HG02610 (cell line): ENCODE results near the gene MRAP2.
"Not testable (repeated sequence)": the region's sequence is repeated elsewhere in the genome, so short reads cannot be mapped to it uniquely, and the experiment has no call there.

Experiments used
- ATAC-seq: cut with Tn5 transposase; IDR thresholded peaks from one replicate; pipeline ENCODE4 v1.9.1; 2021; ENCODE audit warnings: mild to moderate bottlenecking, moderate library complexity; ENCODE audit not compliant: unreplicated experiment

MRAP2 gene

DNA sequence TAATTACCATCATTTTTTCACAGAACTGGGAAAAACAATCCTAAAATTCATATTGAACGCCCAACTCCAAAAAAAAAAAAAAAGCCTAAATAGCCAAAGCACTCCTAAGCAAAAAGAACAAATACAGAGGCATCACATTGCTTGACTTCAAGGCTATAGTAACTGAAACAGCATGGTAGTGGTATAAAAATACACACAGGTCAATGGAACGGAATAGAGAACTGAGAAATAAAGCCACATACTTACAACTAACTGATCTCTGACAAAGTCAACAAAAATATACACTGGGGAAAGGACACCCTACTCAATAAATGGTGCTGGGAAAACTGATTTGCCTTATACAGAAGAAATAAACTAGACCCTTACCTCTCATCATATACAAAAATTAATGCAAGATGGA lies 89.6 kb downstream of the MRAP2 start:
- no peak for ATAC-seq

DNA sequence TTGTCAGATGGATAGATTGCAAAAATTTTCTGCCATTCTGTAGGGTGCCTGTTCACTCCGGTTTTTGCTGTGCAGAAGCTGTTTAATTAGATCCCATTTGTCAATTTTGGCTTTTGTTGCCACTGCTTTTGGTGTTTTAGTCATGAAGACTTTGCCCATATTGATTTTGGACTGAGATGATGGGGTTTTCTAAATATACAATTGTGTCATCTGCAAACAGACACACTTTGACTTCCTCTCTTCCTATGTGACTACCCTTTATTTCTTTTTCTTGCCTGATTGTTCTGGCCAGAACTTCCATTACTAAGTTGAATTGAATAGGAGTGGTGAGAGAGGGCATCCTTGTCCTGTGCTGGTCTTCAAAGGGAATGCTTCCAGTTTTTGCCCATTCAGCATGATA lies 96.0 kb downstream of the MRAP2 start:
- not testable (repeated sequence) for ATAC-seq

DNA sequence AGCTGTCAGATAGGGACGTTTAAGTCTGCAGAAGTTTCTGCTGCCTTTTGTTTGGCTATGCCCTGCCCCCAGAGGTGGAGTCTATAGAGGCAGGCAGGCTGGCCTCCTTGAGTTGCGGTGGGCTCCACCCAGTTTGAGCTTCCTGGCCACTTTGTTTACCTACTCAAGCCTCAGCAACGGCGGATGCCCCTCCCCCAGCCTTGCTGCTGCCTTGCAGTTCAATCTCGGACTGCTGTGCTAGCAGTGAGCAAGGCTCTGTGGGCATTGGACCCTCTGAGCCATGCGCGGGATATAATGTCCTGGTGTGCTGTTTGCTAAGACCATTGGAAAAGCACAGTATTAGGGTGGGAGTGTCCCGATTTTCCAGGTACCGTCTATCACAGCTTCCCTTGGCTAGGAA lies 99.8 kb downstream of the MRAP2 start:
- not testable (repeated sequence) for ATAC-seq

DNA sequence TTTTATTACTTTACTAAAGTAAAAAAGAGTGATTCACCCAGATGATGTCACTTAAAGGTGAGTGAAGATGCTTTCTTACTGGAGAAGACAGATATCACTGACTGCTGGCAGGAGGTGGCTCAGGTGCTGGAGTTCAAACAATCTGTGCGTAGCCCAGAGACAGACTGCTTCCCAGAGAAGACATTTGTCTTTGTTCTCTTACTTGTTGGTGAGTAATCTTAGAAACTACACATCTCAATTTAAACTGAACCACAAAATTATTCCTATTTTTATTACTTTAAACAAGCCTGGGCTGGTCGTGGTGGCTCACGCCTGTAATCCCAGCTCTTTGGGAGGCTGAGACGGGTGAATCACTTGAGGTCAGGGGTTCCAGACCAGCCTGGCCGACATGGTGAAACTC lies 101.7 kb downstream of the MRAP2 start:
- ATAC-seq, result no peak

DNA sequence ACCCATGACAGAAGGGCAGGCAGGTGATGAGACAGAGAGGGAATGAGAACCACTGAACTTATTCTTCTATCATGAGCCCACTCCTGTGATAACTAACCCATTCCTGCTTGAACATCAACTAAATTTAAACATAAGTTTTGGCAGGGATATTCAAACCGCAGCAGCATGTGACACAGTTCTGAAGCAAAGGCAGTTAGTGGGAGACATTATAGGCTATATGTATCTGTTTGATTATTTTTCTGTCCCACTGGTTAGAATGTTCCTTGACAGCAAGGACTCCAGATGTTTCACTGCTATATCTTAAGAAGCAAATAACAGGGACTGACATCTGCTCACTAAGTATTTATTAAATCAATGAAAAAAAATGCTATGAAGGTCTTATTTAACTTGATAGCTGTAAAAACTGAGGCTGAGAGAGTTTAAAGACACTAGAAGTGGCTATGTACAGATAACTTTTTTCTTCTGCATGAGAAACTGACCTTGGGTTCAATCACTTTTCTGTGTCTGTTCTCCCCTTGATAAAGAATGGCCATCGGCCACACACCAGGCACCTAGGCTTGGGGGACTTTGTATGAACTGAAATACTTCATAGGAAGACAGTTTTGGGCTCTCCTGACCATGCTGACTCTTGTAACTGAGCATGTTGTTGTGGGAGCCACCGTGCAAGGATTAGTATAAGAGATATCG lies 102.9 kb downstream of the MRAP2 start:
- ATAC-seq, result no peak

DNA sequence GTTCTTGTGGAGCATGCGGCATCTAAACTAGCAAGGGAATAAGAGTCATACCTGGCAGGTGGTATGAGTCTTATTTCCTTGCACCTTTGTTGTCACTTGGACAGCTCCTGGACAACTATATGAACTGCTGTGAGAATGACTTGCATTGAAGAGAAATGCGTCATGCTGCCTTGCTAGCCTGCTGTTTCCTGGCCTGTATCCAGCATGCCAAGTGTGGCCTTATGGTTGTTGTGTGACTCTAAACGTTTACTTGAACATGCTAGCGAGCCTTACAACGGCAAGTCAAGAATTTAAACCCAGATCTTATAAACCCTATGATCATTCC lies 103.4 kb downstream of the MRAP2 start:
- no peak for ATAC-seq

DNA sequence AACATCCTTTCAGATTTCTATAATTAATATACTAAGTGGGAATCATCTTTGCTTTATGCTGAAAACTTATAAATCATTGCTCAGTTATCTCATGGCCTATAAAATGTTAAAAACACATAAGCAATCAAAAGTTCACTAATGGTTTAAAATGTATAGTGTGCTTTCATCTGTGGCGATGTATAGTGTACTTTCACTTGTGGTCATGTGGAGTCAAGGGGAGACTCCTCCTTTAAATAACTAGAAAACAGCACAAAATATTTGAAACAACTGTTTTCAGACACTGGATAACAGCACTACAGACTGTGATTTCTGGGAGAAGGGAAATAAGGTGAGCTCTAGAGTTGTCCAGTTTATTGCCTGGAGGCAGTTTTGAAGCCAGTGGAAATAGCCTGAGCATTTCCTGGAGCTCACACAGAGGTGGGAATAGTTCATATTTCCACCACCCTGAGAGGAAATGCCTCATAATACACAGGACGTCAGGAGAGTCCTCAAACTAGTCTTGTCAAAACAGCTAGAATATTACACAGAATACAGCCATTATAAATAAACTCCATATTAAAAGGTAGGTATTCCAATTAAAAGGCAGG lies 104.5 kb downstream of the MRAP2 start:
- ATAC-seq, result no peak

DNA sequence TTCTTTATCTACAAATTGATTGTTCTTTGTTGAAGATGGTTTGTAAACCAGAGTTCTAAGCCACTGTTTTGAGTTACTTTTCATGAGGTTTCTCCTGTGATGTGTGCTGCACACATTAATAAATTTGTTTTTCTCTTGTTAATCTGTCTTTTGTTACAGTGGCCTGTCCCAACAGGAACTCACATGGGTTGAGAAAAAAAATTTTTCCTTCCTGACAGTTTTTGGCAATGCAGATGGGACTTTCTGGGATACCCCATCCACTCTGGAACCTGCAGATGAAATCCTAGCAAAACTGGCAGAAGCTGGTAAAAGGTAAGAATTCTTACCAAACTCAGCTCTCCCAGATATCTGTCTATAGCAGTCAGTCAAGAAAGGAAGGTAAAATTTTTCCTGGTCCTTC lies 105.7 kb downstream of the MRAP2 start:
- ATAC-seq, result no peak
